Activated CD4-positive, alpha-beta T cell treated with anti-CD3 and anti-CD28 coated beads, Interleukin-2, amount 50 U/mL, for 16 hours (primary cell): ENCODE results near the gene EMX2.

ENCODE experiments used
- DNase-seq: peaks from one replicate; pipeline ENCODE4 v3.0.0-alpha.2; 2020

EMX2 gene

DNA sequence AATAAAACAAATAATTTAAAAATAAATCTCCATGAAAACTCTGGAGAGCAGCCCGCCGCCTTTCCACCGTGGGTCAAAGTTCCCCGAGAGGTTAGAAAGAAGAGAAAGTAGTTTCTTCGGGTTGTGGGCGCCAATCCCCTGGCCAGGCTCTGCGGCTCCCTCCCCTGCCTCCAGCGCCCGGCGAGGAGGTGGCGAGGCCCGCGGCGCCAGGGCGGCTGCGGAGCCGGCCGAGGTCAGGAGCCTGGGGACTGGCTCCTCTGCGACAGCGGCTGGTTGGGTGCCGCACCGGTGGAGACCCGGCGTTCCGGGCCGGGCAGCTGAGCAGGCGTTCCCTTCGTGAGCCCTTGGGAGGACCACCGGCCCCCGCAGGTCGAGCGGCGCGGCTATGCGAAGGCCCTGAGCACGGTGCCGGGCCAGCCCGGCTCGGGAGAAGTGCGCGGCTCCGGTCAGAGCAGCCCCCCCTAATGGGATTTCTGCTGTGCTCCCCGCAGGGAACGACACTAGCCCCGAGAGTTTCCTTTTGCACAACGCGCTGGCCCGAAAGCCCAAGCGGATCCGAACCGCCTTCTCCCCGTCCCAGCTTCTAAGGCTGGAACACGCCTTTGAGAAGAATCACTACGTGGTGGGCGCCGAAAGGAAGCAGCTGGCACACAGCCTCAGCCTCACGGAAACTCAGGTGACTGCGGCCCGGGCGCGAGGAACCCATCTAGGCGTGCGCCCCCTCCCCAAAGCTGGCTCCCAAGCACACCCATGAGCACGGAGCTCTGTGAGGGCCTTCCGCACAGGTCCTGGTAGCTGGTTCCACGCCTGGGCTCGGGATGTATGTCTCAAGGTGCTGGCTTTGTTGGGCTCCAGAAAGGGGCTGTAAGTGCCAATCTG, 2.8 kb downstream of the EMX2 start:
- DNase-seq = no peak

DNA sequence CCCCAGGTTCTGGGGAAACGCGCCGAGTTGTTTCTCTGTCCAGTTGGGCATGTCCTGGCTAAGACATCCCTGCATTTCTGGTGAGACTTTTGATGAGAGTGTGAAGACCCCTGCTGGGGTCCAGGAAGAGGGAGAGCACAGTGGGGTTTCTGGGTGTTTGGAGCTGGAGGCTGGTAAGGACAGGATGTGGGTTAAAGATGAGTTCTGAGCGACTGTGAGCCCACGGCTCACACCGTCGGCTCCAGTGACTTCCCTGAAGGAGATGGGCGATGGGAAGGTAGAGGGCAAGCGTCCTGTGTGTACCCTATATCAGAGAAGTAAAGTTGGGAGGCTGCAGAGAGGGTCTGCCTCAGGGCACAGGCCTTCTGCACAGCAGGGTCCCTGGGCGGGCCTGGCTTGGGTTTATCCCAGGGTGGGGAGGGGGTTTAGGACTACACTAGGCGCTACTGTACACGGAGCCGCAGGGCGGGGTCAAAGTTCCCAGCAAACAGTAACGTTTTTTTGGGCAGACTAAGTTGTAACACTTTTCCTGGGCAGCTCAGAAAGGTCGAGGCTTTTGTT, 3.6 kb downstream of the EMX2 start:
- DNase-seq = no peak

DNA sequence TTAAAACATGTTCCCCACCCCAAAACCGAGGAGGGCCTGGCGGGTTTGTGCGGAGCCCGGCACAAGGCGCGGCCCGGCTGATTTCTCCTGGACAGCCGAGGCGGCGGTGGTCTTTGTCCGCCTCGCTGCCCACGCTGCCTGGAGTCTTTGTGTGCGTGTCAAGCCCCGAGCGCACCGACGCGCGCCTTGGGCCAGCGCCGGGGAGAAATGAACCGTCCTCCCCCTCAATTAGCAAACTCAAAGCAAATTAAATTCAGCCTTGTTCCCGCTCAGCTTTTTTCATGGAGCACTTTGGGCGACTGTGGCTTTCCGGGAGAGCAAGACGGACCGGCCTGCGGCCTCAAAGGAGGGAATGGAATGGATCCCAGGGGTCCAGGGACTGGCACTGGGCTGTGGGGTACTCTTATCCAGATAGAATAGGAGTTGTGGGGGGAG, 4.1 kb downstream of the EMX2 start:
- no peak for DNase-seq

DNA sequence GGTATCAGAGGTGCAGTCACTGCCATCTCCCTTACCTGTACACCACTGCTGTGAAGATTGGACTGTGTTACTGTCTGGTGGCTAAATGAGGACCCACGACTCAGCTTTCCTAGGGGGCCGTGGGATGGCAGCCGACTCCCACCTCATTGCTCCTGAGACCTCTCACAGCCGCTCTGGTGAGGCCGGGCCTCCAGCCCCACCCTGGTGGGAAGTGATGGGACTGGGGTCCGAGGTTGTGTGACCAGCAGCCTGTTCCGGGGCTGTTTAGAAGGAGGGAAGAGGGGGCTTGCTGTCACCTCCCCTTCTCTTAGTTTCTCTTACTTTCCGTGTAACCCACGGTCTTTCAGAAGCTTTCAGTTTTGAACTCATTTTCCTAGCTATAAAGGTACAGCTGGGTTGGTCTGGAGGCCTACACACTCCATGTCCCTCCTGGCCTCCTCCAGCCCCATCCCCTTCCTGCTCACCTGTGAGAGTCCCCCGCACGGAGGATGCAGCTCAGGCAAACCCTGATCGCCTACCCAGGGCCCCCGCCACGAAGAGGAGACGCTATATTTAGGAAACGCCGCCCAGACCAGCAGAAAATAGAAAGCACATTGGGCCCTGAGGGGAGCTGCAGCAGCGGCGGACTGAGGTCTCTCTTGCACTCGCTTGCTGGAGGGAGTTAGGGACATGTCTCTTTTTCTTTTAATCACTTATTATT, 4.6 kb downstream of the EMX2 start:
- no peak for DNase-seq

DNA sequence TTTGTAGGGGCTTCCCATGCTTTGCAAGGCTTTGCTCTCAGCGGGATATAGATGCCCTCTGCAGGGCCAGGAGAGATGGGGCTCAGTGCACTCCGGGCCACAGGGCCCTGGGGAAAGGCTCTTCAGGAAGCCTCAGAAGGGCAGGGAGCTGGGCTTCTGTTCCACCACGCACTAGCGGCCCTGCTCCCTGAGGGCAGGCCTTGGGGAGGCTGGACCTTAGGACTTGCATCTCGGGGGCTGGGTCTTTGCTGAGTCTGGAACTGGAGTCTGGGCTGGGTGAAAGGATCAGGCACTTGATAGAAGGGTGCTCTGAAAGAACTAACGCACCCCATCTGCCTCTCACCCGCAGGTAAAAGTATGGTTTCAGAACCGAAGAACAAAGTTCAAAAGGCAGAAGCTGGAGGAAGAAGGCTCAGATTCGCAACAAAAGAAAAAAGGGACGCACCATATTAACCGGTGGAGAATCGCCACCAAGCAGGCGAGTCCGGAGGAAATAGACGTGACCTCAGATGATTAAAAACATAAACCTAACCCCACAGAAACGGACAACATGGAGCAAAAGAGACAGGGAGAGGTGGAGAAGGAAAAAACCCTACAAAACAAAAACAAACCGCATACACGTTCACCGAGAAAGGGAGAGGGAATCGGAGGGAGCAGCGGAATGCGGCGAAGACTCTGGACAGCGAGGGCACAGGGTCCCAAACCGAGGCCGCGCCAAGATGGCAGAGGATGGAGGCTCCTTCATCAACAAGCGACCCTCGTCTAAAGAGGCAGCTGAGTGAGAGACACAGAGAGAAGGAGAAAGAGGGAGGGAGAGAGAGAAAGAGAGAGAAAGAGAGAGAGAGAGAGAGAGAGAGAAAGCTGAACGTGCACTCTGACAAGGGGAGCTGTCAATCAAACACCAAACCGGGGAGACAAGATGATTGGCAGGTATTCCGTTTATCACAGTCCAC, 5.4 kb downstream of the EMX2 start:
- no peak for DNase-seq

DNA sequence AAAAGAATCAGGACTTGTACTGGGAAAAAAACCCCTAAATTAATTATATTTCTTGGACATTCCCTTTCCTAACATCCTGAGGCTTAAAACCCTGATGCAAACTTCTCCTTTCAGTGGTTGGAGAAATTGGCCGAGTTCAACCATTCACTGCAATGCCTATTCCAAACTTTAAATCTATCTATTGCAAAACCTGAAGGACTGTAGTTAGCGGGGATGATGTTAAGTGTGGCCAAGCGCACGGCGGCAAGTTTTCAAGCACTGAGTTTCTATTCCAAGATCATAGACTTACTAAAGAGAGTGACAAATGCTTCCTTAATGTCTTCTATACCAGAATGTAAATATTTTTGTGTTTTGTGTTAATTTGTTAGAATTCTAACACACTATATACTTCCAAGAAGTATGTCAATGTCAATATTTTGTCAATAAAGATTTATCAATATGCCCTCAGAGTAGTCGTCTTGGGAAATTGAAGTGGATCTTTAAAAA, 6.6 kb downstream of the EMX2 start:
- no peak for DNase-seq

DNA sequence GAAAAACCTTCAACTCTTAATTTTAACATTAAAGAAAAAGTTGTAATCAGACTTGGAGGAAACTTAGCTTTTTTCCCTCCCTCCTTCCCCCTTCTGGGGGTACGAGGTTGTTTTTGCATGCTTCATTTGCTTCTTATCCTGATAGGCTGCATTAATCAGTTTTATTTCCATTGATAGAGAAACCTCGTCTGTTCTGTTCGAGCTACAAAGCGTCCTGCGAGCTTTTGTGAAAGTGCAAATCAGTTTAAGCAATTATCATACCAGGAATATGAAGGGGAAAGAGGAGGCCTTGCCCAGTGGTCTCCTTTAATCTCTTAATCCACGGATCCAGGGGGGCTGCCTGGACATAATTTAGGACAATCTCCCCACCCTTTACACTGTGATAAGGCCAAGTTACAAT, 7.5 kb downstream of the EMX2 start:
- DNase-seq = no peak

DNA sequence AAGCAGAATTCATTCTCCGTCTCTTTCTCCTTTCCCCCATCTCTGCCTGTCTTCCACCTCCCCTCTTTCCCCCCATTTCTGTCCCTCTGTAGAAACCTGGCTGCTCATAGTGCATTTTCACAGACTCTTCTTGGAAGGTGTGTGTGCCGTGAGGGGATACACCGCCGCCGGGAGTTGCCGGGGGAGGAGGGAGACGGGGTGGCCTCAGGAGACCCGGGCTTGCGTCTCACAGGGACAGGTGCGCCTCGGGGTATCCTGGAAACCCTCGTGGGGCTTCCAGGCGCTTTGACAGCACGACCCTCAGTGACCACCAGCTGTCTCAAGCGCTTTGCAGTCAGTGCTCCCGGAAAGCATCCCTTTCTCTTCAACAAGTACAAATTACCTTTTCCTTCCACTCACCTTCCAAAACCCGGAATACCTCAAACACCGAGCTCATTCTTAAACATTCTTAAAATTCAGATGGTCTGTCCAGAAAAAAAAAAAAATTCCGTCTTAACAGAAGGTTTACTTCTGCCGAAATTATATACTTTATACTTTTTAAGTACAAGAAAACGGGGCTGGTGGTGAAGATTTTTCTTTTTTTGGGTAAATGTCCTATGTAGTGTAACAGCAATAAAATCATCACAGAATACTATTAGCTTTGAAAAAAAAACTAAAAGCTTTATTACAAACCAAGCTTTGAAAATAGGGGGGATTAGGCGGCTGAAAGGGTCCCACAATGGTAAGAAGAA, 8.2 kb downstream of the EMX2 start:
- no peak for DNase-seq

DNA sequence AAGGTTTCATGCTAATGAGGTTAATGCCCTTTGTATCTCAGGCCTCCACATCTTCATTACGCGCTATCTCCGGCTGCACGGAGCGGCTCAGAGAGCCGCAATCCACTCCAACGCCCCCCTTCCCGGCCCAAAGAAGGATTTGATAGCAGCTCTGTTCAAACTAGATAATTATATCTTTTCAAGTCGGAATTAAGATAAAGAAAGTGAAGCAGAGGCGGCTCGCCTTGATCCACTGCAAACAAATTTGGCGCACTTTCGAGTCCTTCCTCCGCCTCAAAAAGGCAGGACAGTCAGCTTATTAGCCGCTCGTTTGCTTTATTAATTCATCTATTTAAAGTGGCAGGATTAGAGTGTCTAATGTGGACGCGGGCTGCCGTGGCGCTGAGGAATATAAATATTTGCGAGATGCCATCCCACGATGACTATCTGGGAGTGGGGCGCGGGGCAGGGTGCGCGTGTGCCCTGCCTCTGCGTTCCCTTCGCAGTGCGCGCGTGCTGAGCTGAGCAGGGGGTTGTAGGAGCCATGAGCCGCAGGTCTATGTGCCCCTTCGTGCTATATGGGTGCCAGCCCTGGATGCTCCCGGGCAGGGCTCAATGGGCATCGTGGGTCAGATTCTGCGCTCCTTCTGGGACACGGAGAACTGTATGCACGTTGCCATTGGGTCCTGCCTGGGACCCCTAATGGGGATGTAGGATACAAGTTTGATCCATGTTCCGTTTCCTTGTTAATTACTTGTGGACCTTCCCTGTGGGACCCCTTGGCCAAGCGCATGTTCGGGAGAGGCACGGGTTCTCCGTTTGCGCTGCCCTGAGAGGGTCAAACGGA, 9.0 kb downstream of the EMX2 start:
- no peak for DNase-seq

DNA sequence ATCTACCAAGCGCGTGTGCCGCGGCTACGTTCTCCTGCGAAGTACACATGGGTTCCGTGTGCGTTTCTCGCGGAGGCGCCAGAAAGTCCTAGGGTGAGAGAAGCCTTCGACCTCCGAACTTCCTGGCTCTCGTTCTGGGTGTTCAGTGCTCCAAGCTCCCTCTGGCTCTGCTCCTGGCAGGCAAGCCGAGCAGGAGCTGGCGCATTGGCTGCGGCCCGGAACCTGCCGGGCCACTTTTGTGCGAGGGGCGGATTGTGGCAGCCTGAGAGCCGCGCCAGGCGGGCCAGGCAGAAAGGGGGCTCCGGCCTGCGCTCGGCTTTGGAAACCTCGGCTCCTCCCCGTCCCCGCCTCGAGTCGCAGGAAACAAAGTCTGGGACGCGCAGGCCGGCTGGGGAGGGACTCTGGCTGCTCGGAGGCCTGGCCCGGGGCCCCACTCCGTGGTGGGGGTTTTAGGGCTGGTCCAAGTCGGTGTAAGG, 9.6 kb downstream of the EMX2 start:
- DNase-seq = no peak

DNA sequence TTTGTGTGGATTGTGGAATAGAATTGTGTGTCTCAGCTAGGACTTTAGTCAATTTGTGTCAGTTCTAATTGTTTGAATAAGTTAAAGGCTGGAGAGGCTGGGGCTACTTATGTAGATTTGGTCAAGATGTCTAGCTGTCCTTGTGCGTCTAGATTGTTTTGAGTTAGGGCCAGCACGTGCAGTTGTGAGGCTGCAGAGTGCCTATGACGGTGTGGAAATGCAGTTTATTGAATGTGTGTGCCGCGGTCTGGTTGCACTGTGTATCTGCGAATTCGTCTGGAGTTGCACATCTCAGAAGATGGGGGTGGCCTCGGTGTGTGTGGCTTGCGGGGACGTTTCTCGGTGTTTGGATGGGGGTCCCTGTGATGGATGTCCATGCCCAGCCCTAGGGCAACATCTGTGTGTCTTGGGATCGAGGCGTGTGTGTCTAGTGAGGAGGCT, 10.2 kb downstream of the EMX2 start:
- DNase-seq = no peak

DNA sequence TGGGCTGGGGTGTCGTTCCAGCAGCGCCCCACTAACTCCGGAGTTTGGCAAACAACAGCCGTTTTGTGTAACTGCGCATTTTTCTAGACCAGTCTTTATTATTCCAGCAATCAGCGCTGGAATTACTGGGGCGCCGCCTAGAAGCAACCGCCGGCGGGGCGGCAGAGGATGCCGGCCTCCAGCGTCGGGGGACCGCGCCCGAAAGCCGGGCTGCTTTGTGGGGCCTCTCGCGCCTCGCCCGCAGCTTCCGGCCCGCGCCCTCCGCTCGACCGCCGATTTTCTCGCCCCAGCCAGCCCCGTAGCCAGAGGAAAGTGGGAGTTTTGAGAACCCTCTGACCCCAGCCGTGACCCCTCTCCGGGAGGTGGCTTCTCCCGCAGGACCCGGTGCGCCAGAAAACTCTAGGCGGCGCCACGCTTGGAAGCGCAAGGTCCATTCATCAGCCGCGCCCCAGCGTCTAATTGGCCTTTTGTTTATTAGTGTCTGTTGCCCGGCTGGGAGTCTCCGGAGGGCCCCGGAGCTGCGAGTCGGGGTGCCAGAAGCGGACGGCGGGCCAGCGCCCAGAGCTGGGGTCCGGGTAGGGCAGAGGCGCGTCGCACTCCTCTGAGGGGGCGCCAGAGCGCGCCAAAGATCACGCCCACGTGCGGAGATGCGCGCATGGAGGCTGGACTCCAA, 10.7 kb downstream of the EMX2 start:
- DNase-seq = no peak

DNA sequence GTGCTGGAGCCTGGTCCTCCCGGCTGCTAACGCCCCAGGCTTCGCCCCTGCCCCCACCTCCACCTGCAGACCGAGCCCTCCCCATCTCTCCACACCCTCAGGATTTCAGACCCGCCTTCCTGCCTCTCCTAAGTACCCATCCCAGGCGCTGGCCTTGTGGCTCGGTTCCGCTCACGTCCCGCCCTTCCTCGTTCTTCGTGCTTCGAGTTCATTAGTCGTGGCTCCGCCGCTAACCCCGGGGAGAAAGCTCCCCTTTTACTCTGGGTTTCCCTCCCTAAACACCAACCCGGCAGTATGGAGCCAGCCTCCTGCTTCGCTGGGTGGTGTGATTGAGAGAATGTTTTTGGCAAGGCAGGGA, 11.2 kb downstream of the EMX2 start:
- no peak for DNase-seq

DNA sequence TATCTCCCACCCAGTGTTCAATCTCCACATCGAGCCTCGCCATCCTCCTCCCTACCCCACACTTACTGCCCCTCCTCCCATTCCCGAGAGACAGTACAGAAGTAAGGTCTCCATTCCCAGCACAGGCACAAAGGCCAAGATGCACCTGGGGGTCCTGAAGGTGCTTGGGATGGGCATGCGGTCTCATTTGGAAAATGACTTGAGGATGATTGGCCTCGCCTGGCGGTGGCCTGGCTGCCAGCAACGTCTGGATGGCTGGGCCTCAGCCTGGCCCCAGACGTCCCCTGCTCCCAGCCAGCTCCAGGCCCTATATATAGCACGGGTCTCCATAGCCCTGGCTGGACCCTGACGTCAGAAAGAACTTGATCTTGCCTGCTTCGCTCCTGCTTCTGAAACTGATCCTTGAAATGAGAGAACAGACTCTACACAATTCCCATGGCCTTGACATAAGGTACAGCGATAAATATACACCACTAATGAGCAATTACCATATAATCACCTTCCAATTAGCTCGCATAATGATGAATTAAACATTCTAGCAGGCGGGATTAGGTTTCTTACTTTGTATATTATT, 11.8 kb downstream of the EMX2 start:
- no peak for DNase-seq

DNA sequence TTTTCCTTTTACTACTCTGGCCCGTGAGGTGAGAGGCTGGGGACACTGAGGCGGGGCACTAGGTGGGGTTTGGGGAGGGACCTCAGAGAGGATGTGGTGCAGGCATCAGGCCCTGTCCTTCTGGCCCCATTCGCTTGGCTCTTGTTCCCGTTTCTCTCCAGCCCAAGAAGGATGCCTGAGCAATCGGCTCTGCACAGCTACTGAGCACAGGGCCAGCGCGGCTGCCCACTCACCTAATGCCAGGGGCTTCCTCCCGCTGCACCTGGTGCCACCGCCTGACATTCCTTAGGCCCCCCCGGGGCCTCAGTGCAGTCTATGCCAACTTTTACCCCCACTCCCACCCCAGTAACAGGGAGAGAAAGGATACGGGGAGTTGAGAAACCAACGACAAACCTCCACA, 12.5 kb downstream of the EMX2 start:
- DNase-seq = no peak

DNA sequence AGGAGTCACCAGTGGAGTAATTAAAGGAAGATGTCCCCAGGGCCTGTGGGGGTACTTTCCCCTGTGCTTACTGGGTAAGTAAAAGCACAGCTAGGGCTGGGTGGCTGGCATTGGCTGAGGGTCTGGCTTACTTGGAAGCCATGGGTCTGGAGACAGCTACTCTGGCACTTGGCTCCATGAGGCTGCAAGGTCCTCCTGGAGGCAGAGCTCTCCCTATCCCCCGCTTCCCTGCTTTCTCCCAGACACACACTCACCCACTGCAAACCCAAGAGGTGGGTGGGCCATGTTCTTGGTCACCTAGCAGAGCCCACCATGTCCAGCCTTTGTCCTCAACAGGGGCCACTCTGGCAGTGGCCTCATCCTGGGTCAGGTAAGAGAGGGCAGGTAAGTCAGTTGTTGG, 13.3 kb downstream of the EMX2 start:
- no peak for DNase-seq

DNA sequence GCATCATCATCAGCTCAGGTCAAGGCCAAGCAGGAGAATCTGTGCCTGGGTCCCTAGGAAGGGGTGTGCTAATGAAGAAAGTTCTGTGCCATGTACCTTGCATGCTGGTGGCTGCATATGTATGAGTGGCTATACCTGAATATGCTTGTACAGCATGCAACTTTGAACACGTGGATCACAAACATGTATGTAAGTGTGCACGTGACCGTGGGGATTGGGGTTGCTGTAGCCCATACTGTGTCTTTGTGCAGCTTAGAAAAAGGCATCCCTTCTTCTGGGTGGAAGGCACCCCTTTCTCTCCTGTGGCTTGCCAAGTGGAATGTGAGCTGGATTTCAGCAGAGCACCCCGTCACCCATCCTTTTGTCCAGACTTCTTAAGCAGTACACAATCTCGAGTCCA, 13.8 kb downstream of the EMX2 start:
- no peak for DNase-seq

DNA sequence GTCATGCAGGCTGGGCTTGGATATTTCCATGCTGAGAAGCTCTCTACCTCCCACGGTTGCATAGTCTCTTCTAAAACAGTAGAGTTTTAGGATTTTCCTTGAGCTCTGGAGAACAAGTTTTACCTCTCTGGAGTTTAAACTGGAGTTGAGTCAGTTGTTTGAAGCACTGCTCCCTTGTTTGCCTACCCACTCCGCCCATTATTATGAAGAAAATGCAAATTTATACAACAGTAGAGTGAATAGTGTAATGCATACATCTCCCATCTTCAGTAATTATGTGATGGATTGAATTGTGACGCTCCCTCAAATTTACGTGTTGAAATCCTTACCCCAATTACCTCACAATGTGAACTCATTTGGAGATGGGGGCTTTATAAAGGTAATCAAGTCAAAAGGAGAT, 17.2 kb downstream of the EMX2 start:
- no peak for DNase-seq

DNA sequence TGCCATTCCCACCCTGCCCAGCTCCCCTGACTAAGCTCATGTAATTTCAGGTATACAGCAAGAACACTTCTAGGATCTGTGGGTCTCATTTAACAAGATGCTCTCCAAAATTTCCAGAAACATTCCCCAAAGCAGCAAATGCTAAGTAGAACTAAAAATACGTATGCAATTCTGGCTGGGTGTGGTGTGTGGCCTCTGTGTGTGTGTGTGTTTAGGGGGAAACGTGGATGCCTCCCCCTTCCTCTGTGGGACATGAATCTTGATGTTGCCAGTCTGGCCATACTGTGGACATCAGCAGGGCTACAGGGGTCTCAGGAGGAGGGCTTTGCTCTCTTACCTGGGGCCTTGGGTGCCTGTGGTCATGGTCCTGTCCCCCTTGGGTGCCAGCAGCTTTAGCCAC, 18.4 kb downstream of the EMX2 start:
- no peak for DNase-seq

DNA sequence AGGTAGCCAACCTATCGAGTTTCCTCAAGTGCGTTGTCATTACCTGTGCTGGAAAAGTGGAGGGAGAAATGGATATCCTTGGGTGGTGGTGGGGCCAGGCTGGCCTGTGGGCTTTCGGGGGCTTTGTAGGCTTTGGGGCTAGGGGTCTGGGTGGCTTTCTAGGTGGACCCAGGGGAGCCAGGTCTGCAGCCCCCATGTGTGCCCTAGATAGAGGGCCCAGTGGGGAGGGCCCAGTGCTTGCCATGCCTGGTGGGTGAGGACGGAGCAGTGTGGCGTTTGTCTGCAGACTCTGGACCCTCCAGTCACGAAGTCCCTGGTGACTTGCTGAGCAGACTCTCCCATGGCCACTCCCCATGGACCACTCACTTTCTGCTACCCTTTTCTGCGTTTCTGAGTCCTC, 19.7 kb downstream of the EMX2 start:
- DNase-seq = no peak
